Stimulated activated CD4-positive, alpha-beta T cell treated with anti-CD3 and anti-CD28 coated beads, Interleukin-12 subunit alpha, Interleukin-12 subunit beta, amount 100 ng/mL, for 4 hours (primary cell): ENCODE results near the gene USP3.
"Not testable (repeated sequence)": the region's sequence is repeated elsewhere in the genome, so short reads cannot be mapped to it uniquely, and the experiment has no call there.

Experiments
- DNase-seq: peaks from one replicate; pipeline ENCODE4 v3.0.0-alpha.2; 2020

Gene USP3

DNA sequence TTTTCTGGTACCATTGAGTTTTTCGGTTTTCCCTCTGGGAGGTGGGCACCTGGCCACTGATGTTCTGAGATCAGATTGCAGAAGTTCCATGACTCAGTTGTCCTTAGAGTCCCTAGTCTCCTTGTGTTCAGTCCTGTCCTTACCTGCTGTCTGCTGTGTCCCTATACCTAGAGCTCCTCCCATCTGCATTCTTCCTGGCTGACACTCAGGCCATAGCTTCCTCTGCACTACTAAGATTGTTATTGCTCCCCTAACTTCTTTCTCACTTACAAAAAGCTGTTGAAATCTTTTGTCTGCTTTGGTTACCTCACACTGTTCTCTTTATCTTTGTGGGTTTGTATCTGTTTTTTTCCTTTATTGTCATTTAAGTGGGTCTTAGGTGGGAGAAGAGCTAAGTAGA lies 13.2 kb downstream of the USP3 start:
- DNase-seq = no peak

DNA sequence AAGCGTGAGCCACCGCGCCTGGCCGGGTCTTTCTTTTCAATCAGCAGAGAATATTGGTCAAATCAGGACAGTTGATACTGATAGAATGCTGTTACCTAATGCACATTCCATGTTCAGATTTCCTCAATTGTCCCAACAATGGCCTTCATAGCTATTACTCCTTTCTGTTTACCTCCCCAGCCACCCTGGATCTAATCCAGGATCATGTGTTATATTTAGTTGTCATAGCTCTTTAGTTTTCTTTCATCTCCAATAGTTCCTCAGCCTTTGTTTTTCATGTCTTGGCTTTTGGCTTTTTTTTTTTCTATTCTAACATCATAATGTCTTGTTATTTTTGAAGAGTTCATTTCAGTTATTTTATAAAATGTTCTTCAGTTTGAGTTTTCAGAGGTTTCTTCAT lies 14.6 kb downstream of the USP3 start:
- no peak for DNase-seq

DNA sequence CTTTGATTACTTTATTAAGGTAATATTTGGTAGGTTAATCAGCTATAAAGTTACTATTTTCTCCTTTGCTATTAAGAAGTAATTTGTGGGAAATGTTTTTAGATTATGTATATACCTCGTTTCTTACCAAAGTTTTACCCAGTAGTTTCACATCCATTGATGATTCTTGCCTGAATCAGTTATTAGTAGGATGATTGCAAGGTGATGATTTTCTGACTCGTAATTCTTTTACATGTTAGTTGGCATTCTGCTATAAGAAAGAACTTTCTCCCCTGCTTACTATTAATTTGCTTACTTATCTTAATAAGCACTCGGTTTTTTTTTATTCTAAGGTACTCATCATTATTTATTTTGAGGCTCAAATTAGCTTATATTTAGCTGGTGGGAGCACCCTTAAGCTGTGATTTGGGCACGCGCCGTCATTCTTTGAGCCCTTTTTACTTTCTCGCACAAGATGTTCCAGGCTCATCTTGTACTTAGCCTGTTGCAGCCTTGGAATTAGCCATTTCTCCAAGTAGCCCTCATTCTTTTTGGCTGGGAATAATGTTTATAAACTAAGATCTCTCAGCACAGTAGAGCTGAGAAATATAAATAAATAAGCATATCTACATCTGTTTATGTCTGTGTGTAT lies 15.3 kb downstream of the USP3 start:
- no peak for DNase-seq

DNA sequence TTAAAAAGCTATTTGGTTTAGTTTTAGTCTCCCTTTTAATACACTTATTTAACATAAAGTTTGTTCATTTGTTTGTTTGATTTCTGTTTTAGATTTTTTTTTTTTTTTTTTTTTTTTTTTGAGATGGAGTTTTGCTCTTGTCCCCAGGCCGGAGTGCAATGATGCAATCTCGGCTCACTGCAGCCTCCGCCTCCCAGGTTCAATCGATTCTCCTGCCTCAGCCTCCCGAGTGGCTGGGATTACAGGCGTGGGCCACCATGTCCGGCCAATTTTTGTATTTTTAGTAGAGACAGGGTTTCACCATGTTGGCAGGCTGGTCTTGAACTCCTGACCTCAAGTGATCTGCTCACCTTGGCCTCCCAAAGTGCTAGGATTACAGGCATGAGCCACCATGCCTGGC lies 16.1 kb downstream of the USP3 start:
- DNase-seq = not testable (repeated sequence)

DNA sequence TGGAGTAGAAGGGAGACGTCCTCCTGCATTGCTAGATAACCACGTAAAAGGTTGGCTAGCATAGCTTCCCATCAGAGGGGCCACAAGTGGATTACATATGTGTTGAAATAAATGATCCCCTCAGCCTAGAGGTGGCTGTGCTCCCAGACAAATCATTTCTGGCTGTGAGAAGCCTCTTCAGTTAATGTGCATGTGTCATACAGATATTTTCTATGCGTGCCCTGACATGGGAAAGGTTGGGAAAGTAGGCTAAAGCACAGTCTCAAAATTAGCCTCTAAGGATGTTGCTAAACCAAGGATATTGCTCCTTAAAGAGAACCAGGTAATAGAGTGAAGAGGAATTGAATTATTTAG lies 17.8 kb downstream of the USP3 start:
- DNase-seq = no peak

DNA sequence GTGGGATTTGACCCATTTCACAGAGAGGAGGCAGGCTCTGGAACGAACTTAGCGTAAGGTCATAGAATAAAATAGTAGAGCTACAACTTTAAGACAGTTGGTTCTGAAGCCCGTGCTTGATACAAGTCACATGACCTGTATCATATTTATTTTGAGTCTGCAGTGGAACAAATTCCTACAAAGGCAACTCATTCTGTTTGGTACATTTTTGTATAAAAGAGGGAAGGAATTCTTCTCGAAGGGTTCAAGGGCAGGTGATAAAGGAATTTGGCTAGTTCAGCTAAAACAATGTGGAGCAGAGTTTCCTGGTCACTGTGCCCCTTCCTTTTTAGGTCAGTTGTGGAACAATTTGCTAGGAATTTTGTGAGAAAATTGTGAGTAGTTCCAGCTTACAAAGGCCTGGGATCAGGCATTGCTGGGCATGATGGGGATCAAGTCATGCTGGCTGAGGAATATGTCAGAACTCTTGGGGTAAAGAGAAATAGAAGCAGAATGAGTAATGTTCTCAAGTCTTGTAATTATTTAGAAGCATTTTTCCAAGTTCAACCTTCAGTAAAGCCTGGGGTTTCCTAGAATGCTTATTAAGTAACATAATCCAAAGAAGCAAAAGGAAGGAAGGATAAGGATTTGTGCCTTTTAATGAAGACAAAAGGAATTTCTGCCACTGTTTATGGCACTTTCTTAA lies 19.1 kb downstream of the USP3 start:
- DNase-seq = no peak

DNA sequence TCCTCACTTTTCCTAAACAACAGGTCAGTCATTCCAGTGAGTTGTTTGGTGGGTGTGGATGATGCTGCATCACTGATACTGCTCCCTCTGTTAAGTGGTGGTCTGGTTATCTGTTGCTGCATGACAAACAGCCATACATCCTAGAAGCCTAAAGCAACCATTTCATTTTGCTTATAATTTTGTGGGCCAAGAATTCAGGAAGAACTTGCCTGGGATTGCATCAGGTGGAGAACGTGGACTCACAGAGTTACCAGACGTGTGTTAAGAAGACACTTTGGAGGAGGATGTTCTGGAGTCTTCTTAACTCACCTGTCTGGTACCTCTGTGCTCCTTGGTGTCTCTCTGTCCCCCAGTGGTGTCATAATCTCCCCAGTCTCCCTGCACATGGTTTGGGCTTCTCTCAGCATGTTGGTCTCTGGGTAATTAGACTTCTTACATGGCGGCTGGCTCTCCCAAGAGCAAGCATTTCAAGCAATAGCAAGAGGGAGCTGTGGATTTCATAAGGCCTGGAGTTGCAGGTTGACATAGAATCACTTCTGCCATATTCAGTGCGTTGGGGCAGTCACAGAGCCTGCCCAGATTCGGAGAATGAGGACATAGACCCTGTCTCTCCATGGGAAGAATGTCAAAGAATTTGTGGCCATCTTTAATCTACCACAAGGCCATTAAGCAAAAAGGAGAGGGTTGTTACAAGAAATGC lies 20.1 kb downstream of the USP3 start:
- no peak for DNase-seq

DNA sequence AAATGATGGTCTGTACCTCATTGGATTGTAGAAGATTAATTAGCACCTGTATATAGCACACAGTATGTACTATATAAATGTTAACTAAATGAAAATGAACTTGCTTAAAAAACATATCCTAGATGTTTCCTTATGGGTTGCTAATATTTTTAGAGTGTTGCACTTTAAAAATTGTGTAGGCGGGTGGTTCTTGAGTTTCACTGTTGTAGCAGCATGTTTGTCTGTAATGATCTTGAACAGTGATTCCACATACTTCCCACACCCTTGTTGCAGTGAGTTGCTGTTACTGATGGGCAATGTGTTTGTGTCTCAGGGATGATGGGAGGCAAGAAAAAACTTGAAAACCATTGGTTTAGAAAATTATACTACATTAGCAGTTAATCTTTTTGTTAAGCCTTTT lies 22.0 kb downstream of the USP3 start:
- DNase-seq = no peak

DNA sequence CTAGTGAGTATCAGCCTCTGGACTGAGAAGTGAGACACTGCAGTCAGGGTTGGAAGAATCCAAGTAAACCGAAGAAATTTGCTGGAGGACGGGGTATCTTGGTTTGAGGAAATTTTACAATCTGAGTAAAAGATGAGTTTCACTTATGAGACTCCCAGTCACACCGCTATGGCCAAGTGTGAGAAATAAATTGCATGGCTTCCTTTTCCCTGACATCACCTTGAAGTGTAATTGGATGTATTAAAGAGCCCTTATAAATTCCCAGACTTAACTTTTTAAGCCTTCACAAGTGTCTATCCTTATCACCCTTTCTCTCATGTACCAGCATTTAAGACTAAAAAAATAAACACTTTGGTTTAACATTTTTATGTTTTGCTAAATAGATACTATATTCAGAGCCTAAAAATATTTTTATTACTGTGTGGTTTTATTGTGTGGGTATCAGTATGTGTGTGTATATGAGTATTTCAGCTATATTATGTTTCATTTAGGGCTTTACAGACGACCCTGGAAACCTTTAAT lies 23.8 kb downstream of the USP3 start:
- no peak for DNase-seq

DNA sequence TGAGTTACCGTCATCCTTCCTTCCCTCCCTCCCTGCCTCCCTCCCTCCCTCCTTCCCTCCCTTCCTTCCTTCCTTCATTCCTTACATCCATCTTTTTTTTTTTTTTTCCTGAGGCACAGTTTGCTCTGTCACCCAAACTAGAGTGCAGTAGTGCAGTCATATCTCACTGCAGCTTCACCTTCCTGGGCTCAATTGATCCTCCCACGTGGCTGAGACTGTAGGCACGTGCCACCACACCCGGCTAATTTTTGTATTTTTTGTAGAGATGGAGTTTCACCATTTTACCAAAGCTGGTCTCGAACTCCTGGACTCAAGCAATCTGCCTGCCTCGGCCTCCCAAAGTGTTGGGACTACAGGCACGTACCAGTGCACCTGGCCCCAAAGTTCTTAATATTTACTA lies 25.8 kb downstream of the USP3 start:
- no peak for DNase-seq

DNA sequence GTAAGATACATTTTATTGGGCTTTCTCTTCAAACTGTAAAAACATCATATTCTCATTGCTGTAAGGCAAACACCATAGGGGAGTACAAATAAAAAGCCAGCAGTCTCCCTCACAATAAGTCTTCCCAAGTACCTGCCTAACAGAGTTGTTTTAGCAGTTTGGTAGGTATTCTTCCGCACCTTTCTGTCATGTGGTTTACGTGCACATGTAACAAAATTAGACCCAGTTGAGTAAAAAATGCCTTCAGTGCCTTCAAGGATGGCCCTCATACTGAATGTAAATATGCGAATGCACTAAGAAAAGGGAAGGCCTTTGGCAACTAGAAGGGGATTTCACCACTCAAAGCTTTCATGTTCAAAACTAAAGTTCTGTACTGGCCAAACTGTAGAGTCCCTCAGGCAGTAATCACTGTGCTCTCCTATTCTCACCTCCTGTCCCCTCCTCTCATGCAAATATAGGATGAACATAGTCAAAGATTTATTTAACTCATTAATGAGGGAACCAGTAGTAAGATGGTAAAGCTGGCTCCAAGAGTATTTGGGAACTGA lies 26.4 kb downstream of the USP3 start:
- DNase-seq = no peak

DNA sequence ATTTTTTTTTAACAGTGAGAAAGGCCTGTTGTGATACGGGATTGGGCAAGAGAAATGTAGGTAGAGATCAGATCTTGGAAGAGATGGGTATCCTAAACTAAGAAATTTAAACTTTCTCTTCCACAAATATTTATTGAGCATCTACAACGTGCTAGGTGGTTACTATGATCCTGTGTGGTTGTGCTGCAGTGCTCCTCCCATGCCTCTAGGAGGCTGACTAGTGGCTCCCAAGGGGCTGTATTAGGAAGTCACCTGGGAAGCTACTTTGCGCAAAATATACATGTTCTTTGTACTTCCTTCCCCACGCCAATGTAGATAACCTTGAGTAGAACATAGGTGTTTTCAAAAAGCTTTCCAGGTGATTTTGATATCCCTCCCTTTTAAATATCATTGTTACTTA lies 27.2 kb downstream of the USP3 start:
- DNase-seq = no peak

DNA sequence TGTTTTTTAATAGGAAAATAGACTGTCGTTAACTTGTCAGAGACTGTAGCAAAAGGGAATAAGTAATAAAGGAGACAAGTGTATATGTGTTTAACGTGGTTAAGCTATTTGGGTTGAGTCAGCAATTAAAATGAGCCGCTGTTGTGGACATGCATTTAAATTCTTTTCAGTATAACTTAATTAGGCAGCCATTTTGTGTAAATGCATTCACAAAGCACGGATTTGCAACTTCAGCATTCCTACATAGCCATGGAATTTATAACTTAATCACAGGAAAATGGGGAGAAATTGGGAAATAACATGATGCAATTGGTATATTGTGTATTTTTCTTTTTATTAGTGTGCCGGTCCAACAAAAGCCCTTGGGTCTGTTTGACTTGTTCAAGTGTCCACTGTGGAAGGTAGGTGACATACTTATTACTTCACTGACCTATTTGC lies 27.9 kb downstream of the USP3 start:
- no peak for DNase-seq

DNA sequence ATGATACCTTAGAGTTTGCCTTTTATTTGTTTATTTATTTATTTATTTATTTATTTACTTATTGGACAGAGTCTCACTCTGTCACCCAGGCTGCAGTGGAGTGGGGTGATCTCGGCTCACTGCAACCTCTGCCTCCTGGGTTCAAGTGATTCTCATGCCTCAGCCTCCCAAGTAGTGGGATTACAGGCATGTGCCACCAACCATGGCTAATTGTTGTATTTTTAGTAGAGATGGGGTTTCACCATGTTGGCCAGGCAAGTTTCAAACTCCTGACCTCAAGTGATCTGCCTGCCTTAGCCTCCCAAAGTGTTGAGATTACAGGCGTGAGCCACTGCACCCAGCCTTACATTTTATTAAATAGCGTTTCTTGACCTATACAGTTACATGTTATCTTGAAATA lies 30.5 kb downstream of the USP3 start:
- not testable (repeated sequence) for DNase-seq

DNA sequence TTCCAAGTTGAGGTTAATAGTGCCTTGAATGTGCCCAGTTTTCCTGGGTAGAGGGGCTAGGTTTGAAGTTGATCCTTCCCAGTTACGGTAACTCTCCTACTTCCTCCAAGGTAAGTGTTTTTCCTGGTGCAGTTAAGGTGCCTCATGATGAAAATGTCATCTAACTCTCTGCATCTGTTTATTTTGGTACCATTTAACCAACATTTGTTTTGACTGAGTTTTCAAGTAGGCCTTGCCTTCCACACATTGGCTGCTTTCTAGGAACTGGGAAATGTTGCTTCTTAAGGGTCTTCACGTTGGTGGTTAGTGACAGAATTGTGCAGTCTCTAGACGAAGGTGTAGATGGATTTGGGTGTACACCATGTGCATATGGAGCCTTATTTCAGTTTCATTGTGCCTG lies 31.3 kb downstream of the USP3 start:
- DNase-seq = no peak

DNA sequence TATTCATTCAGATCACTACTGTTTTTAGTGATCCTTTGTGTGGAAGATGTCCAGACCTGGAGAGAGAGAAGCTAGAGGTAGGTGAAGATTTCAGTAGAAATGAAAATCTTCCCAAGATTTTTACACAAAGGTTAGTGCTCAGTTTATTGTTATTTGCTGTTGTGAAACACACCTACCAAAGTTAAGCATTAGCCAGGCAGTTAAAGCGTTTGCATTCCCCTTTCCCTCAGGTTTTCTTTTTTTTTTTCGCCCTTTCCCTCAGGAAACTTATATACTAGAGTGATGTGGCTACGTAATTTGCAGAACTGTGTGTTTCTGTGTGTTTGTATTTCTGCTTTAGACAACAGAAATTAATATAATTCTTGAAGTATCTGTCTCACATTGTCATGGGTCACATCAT lies 34.5 kb downstream of the USP3 start:
- no peak for DNase-seq

DNA sequence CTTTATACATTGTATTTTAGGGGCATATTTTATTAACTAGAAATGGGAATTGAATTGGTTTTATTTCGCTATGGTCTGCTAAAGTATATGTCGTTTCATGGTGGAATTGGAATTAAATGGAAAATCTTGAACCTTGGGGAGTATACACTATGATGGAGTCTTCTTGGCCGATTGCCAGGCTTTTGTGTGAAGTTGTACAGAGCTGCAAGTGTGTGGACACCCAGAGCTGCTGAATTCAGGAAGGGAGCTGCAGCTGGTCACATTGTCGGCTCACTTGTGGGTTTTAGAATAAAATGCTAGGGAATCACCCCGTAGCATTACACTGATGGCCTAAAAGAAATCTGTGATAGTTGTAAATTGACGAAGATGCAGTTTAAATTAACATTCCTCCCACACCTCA lies 35.1 kb downstream of the USP3 start:
- DNase-seq = no peak

DNA sequence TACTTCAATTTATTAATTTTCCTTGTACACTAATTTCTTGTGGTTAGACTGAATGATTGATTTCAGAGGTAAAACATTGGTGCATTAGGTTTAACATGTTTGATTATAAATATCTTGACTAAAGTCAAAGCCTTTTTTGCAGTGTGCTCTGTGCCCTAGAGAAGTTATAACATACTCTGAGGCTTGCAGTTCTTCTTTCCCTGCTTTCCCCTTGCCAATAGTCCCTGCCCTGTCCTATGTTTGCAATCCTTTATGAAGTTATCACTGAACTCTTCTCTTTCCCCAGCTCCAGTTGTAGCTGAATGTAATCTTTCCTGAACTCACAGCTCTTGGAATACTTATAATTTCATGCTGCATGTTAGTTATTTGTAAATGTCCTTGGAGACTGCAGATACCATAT lies 35.6 kb downstream of the USP3 start:
- no peak for DNase-seq

DNA sequence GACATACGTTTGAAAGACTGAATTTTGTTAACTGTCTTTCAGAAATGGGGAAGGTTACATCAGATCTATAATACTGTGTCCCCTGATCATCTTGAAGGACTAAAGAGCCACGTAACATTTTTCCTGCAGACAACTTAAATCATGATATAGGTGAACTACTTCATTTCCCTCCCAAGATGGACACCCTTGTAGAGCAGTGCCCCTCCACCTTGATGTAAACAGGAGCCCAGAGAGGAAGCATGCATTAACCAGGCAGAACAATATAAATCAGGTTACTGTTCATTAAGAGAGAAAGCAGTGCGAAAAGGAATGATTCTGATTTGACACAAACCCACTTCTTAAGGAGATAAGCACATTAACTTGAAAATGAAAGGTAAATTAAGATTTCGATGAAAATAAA lies 36.1 kb downstream of the USP3 start:
- DNase-seq = no peak

DNA sequence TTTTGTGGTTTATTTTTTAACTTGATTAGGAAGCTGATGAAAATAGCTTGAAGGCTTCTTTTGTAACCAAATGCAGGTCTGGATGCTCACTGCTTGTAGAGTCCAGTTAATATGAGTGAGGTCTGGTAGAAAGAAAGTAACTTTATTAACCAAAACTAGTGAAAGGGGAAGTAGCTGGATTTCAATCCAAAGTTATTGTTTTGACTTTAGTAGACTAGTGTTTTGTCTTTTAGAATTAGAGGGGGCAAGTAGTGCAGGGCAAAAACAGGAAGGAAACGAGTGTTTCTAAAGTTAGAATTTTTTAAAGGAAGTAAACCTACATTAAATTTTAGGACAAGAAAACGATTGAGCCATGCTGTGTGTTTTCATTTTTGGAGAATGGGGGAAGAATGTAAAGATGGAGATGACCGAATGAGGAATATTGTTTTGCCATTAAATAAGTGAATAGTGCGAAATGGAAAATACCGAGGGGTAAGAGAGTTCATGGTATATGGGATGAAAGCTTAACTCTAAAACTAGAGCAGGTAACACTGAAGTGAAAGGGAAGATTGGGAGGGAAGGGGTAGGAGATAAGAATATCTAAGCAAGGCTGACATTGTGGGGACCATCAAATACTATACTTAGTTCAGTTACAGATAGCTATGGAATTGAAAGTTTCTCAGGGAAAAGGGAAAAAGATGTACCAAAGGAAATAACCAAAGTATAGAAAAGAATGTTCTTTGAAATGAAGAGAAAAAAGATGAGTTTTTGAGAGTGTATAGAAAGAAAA lies 40.0 kb downstream of the USP3 start:
- DNase-seq = no peak

DNA sequence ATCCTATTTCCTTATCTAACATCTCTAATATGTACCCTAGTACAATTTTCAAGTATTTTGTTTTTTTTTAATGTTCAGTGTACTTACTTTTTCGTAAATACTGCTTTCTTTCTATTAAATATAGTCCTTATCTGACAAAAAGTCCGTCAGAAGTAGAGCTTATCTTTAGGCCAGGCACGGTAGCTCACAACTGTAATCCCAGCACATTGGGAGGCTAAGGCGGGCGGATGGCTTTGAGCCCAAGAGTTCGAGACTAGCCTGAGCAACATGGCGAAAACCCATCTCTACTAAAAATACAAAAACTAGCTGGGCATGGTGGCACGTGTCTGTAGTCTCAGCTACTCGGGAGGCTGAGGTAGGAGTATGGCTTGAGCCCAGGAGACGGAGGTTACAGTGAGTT lies 41.1 kb downstream of the USP3 start:
- no peak for DNase-seq

DNA sequence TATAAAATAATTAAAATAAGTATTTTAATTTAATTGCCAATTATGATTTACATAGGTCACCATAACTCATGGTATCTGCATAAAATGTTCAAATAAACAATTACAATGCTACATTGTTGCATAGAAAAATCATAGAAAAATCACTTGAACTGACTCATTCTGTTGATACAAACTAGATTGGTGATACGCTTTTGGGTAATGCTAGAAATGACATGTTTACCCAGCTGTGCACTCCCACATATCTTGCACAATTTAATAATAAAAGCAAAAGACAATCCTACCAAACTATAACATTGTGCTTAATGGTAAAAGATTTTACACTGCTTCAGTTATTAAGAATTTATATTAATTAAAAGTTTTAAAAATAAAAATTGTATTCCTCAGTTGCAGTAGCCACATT lies 47.0 kb downstream of the USP3 start:
- no peak for DNase-seq

DNA sequence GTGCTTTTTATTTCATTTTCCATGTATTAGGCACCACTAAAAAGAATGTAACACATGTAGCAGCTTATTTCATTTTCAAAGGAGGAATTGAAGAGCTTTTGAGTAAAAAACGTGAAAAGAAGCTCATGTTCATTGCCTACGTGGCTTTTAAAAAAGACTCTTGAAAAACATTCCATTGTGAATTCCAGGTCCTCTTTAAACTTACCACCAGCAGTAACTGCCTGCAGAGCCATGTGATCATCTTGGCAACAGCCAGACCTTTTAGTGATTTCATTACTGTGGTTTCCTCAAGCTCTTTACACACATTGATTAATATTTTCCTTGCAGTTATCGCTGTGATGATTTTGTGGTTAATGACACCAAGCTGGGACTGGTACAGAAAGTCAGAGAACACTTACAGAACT lies 49.0 kb downstream of the USP3 start:
- DNase-seq = no peak
